HL-60 (cell line): ENCODE measurements around the gene HSPBAP1.

Source experiments
- GABPA ChIP-seq: IDR thresholded peaks from 2 replicates; pipeline ENCODE4 v1.6.1; 2012; ENCODE audit warnings: low read depth
- POLR2AphosphoS5 ChIP-seq: IDR thresholded peaks from 2 replicates; pipeline ENCODE4 v1.6.1; 2012; ENCODE audit warnings: low read depth
- SPI1 ChIP-seq: IDR thresholded peaks from 2 replicates; pipeline ENCODE4 v1.6.1; 2012; ENCODE audit warnings: low read depth, mild to moderate bottlenecking, borderline replicate concordance
- TF ChIP-seq, protein P1 (sequence below): IDR thresholded peaks from one replicate; pipeline ENCODE4 v1.5.1; 2011; ENCODE audit warnings: low read length, control low read depth, inconsistent platforms; ENCODE audit not compliant: insufficient read depth
- TF ChIP-seq, protein P2 (sequence below): IDR thresholded peaks from 2 replicates; pipeline ENCODE4 v1.6.1; 2012; ENCODE audit warnings: low read depth; ENCODE audit not compliant: insufficient replicate concordance

DNA sequence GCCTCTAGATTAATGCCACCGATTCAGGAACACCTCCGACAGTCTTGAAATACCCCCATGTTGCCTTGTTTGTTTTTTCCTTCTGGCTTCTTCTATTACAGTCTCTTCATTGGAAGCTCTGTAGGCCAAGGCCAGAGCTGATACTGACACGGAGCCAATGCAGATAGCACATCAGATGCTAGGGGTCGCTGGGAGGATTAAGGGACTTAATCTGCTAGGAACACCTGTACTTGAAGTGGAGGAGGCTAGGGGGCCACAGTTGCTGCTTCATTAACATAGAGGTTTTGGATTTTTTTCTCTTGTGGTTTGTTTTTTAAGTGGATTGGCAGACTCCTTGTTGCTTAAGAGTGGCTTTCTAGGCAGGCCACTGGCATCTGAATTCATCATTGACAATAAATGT is 63.4 kb downstream of the HSPBAP1 start:
- TF ChIP-seq, protein P1, sequence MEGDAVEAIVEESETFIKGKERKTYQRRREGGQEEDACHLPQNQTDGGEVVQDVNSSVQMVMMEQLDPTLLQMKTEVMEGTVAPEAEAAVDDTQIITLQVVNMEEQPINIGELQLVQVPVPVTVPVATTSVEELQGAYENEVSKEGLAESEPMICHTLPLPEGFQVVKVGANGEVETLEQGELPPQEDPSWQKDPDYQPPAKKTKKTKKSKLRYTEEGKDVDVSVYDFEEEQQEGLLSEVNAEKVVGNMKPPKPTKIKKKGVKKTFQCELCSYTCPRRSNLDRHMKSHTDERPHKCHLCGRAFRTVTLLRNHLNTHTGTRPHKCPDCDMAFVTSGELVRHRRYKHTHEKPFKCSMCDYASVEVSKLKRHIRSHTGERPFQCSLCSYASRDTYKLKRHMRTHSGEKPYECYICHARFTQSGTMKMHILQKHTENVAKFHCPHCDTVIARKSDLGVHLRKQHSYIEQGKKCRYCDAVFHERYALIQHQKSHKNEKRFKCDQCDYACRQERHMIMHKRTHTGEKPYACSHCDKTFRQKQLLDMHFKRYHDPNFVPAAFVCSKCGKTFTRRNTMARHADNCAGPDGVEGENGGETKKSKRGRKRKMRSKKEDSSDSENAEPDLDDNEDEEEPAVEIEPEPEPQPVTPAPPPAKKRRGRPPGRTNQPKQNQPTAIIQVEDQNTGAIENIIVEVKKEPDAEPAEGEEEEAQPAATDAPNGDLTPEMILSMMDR: no peak
- TF ChIP-seq GABPA (no peak), POLR2AphosphoS5 (no peak), SPI1 (no peak)
- TF ChIP-seq, protein P2, sequence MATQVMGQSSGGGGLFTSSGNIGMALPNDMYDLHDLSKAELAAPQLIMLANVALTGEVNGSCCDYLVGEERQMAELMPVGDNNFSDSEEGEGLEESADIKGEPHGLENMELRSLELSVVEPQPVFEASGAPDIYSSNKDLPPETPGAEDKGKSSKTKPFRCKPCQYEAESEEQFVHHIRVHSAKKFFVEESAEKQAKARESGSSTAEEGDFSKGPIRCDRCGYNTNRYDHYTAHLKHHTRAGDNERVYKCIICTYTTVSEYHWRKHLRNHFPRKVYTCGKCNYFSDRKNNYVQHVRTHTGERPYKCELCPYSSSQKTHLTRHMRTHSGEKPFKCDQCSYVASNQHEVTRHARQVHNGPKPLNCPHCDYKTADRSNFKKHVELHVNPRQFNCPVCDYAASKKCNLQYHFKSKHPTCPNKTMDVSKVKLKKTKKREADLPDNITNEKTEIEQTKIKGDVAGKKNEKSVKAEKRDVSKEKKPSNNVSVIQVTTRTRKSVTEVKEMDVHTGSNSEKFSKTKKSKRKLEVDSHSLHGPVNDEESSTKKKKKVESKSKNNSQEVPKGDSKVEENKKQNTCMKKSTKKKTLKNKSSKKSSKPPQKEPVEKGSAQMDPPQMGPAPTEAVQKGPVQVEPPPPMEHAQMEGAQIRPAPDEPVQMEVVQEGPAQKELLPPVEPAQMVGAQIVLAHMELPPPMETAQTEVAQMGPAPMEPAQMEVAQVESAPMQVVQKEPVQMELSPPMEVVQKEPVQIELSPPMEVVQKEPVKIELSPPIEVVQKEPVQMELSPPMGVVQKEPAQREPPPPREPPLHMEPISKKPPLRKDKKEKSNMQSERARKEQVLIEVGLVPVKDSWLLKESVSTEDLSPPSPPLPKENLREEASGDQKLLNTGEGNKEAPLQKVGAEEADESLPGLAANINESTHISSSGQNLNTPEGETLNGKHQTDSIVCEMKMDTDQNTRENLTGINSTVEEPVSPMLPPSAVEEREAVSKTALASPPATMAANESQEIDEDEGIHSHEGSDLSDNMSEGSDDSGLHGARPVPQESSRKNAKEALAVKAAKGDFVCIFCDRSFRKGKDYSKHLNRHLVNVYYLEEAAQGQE: no peak
